Keratinocyte (primary cell): ENCODE measurements around the gene VASN.

ENCODE experiments used
- CTCF ChIP-seq, 3 experiments: IDR thresholded peaks in 1 of 3; conservative IDR thresholded peaks in 1 of 3; optimal IDR thresholded peaks in 1 of 3; 2 replicates in 2 of 3; 3 replicates in 1 of 3; pipeline versions ENCODE3 to v1.5.1; 2011; ENCODE audit warnings: low read length in 3 of 3, mild to moderate bottlenecking in 3 of 3, moderate library complexity in 2 of 3, control low read depth in 1 of 3, inconsistent platforms in 1 of 3; ENCODE audit not compliant: insufficient read depth in 2 of 3; ENCODE audit errors: extremely low read depth in 1 of 3
- EZH2 ChIP-seq: IDR thresholded peaks from one replicate; pipeline ENCODE4 v1.6.1; 2012; ENCODE audit warnings: inconsistent platforms, mild to moderate bottlenecking, low read length, moderate library complexity

GRCh38 chr16:4372001-4372577, 441 bp downstream of the VASN start:
- TF ChIP-seq CTCF (optimal IDR thresholded peaks at IDR 0.05 in 1 of 3, IDR thresholded peaks at IDR 0.05 in 1 of 3, conservative IDR thresholded peaks at IDR 0.05 in 1 of 3; ENCODE audit: extremely low read depth in 1 of 3, insufficient read depth in 2 of 3, low read length in 3 of 3), result no peak
- no peak for TF ChIP-seq EZH2
